RWPE2 (cell line): Measurements from ENCODE around the gene TMC4.

Source experiments
- ATAC-seq: fragments of 200-7000 bp; cut with Tn5 transposase; 3 replicates; pipeline ENCODE4 v1.9.1; 2021; ENCODE audit warnings: low read depth
- DNase-seq: peaks from one replicate; pipeline ENCODE4 v3.0.0-alpha.2; 2020; ENCODE audit warnings: low spot score
- H3K27ac ChIP-seq: fragments of 450-650 bp; 2 replicates; pipeline ENCODE4 v1.5.1; 2017; ENCODE audit warnings: mild to moderate bottlenecking; ENCODE audit not compliant: poor library complexity, severe bottlenecking
- H3K27me3 ChIP-seq: fragments of 250-450 bp; sonication (Bioruptor Pico); 2 replicates; pipeline ENCODE4 v1.5.1; 2021; ENCODE audit warnings: mild to moderate bottlenecking, moderate library complexity; ENCODE audit not compliant: insufficient read depth, poor library complexity, severe bottlenecking
- H3K36me3 ChIP-seq: fragments of 250-450 bp; sonication (Bioruptor Pico); 2 replicates; pipeline ENCODE4 v1.5.1; 2020; ENCODE audit warnings: low read depth, mild to moderate bottlenecking, moderate library complexity
- H3K4me1 ChIP-seq: fragments of 250-450 bp; sonication (Bioruptor Pico); 2 replicates; pipeline ENCODE4 v1.5.1; 2021; ENCODE audit warnings: mild to moderate bottlenecking, moderate library complexity; ENCODE audit not compliant: insufficient read depth, poor library complexity, severe bottlenecking
- H3K4me3 ChIP-seq: fragments of 250-450 bp; sonication (Bioruptor Pico); 2 replicates; pipeline ENCODE4 v1.5.1; 2021; ENCODE audit warnings: mild to moderate bottlenecking, moderate library complexity; ENCODE audit not compliant: severe bottlenecking
- H3K9me3 ChIP-seq: fragments of 250-450 bp; sonication (Bioruptor Pico); 2 replicates; pipeline ENCODE4 v1.5.1; 2021; ENCODE audit warnings: mild to moderate bottlenecking, moderate library complexity; ENCODE audit not compliant: severe bottlenecking
- TF ChIP-seq, protein P1 (sequence below): fragments of 450-650 bp; IDR thresholded peaks from one replicate; pipeline ENCODE4 v1.5.1; 2017; ENCODE audit warnings: mild to moderate bottlenecking, moderate library complexity; ENCODE audit not compliant: poor library complexity, severe bottlenecking

Gene TMC4

GRCh38 chr19:54115109-54116063, 57.6 kb downstream of the TMC4 start, which contains the start of the genes PRPF31 and TFPT:
TSS of gene PRPF31 (plus strand) at chr19:54115754. CDS start at chr19:54118279, 2,525 bp downstream.
TSS of gene TFPT (minus strand) at chr19:54115657. CDS start at chr19:54115269, 388 bp downstream.
- TF ChIP-seq, protein P1, sequence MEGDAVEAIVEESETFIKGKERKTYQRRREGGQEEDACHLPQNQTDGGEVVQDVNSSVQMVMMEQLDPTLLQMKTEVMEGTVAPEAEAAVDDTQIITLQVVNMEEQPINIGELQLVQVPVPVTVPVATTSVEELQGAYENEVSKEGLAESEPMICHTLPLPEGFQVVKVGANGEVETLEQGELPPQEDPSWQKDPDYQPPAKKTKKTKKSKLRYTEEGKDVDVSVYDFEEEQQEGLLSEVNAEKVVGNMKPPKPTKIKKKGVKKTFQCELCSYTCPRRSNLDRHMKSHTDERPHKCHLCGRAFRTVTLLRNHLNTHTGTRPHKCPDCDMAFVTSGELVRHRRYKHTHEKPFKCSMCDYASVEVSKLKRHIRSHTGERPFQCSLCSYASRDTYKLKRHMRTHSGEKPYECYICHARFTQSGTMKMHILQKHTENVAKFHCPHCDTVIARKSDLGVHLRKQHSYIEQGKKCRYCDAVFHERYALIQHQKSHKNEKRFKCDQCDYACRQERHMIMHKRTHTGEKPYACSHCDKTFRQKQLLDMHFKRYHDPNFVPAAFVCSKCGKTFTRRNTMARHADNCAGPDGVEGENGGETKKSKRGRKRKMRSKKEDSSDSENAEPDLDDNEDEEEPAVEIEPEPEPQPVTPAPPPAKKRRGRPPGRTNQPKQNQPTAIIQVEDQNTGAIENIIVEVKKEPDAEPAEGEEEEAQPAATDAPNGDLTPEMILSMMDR = no peak
- Histone ChIP-seq H3K4me3 (peak within 1 kb of the TSS; percentile 71), H3K27me3 (no peaks in the 10 kb centered on the region), H3K36me3 (peaks cover 37% of the 10 kb centered on the region), H3K4me1 (peaks cover 5% of the 10 kb centered on the region), H3K9me3 (no peaks in the 10 kb centered on the region), H3K27ac (peak within 1 kb of the TSS; percentile 49)
- ATAC-seq (peak; percentile 93), DNase-seq (peak; percentile 94)

DNA sequence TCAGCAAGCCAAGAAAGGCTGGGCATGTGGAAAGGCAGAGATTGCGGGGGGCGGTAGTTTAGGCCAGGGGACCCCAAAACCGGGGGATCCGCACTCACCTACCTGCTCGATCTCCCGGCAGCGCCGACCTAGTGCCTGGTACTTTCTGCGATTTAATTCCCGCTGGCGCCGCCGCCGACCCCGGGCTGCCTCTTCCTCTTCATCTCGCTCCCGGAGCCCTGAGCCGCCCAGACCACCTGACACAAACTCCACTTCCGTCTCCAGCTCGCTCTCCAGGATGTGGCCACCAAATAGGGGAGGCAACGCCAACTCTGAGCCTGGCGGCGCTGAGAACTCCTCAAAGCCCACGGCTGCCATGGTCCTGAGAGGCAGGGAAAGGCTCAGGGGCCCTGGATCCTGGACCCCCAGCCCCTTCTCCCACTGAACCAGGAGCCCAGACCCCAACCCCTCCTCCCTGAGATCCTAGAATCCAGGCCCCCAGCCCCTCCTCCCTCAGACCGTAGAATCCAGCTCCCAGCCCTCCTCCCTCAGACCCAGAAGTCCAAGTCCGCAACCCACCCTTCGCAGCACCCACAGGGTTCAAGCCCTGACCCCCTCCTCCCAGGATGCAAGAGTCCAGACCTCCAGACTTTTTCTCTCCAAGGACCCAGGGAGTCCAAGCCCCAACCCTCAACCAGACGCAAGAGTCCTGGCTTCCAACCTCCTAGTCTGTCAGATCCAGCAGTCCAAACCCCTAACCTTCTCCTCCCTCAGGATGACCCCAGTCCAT, 58.4 kb downstream of the TMC4 start:
- 0 out of 3 replicates have a peak, but pooled peaks have one; percentile 20 for ATAC-seq
- H3K9me3 ChIP-seq = no peaks in the 10 kb centered on the region
- DNase-seq = no peak

More for the DNA sequence above, 58.4 kb downstream of the TMC4 start:
- peak overlapping the region; percentile 49 for H3K27ac ChIP-seq
- H3K36me3 ChIP-seq = peaks cover 29% of the 10 kb centered on the region
- peaks cover 5% of the 10 kb centered on the region for H3K4me1 ChIP-seq
- H3K4me3 ChIP-seq = peak overlapping the region; percentile 71
- TF ChIP-seq, protein P1 = no peak
- H3K27me3 ChIP-seq = no peaks in the 10 kb centered on the region
